Measurements from ENCODE around the gene RFX3. TPM values are rescaled to one million over a fixed set of nuclear protein-coding genes. Genes with fewer than 3 reads are reported as not detected.

RFX3 gene
- total RNA-seq, 1 experiment from 2014 or later: 8.4 TPM

DNA sequence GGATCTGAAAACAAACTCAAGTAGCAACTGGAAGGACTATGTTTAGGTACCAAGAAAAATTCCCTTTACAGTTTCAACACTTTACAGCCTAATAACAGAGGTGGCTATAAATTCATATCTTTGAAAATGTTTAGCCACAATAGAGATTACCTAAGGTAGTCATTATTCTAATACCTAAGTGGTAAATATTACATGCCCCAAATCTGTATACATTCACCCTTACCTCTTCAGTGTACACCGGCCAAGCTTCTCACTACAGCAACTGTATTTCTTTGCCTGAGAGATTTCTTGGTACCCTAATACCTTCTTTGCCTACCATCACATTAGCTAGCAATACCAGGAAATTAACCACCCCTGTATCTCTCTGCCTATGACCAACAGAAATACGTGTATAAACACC is 154.0 kb downstream of the RFX3 start:
- H3K27ac ChIP-seq: no peak overlapping the region
- ChIA-PET POLR2A (ENCODE audit: unreplicated experiment) (no interaction called here), CTCF (no interaction called here)
- H3F3A ChIP-seq (ENCODE audit: insufficient read depth, low read depth): no peaks in the 10 kb centered on the region
- no peaks in the 10 kb centered on the region for H3K4me1 ChIP-seq (replicated peaks; ENCODE audit: insufficient read depth)
- no peak overlapping the region for H3K4me2 ChIP-seq
- no peaks in the 10 kb centered on the region for H3K27me3 ChIP-seq (ENCODE audit: insufficient read depth, low read depth)
- no peak overlapping the region for H3K4me3 ChIP-seq
- H3K9me3 ChIP-seq (ENCODE audit: insufficient read depth, low read depth): no peaks in the 10 kb centered on the region
- H3K79me2 ChIP-seq (ENCODE audit: low read depth): no peaks in the 10 kb centered on the region
- no peaks in the 10 kb centered on the region for H3K9me2 ChIP-seq (ENCODE audit: insufficient read depth)
- no peak overlapping the region for H2AFZ ChIP-seq
- no peak for DNase-seq
- no peak for TF ChIP-seq EZH2 (IDR thresholded peaks at IDR 0.05; ENCODE audit: low read depth)
- TF ChIP-seq, protein P1, sequence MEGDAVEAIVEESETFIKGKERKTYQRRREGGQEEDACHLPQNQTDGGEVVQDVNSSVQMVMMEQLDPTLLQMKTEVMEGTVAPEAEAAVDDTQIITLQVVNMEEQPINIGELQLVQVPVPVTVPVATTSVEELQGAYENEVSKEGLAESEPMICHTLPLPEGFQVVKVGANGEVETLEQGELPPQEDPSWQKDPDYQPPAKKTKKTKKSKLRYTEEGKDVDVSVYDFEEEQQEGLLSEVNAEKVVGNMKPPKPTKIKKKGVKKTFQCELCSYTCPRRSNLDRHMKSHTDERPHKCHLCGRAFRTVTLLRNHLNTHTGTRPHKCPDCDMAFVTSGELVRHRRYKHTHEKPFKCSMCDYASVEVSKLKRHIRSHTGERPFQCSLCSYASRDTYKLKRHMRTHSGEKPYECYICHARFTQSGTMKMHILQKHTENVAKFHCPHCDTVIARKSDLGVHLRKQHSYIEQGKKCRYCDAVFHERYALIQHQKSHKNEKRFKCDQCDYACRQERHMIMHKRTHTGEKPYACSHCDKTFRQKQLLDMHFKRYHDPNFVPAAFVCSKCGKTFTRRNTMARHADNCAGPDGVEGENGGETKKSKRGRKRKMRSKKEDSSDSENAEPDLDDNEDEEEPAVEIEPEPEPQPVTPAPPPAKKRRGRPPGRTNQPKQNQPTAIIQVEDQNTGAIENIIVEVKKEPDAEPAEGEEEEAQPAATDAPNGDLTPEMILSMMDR (conservative IDR thresholded peaks at IDR 0.05): no peak
- intact Hi-C loops (cut with micrococcal nuclease; ENCODE audit: unreplicated experiment): no loop called here
- no peaks in the 10 kb centered on the region for H4K20me1 ChIP-seq (ENCODE audit: insufficient read depth)
- no TSS peak for BruUV-seq (replicated peaks)
- no peaks in the 10 kb centered on the region for H3K36me3 ChIP-seq (ENCODE audit: low read depth)

DNA sequence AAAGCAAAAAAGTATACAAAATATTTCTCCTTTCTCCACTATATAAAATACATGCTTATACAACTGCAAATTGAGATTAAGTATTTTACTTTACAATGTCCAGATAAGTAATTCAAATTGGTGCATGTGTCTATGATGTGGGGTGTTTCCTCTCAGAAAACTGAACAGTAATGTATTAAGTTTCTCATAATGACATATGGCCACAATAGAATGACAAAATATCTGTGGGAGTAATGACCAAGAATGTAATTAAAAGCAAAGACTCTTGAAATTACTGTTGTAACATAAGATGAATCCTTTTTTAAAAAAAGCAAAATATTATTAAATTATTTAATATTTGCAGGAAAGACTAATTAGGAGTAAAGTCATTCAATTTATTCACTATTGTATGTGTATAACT is 155.1 kb downstream of the RFX3 start:
- intact Hi-C loops (cut with micrococcal nuclease; ENCODE audit: unreplicated experiment): no loop called here
- CTCF ChIA-PET: no interaction called here
- no peaks in the 10 kb centered on the region for H3F3A ChIP-seq (ENCODE audit: insufficient read depth, low read depth)

DNA sequence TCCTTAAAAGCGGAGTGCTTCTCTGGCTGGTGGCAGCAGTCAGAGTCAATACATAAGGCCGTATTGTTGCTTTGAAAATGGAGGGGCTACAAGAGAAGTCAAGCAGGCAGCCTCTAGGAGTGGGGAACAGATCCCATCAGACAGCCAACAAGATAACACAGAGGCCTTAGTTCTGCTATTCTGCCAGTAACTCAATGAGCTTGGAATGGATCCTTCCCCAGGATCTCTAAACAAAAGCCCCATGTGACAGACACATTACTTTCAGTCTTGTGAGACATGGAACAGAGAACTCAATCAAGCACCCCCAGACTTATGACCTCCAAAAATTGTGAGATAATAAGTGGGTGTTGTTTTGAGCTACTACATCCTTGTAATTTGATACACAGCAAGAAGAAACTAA is 158.6 kb downstream of the RFX3 start:
- BruUV-seq (replicated peaks): no TSS peak
- Histone ChIP-seq H2AFZ (no peak overlapping the region), H3K79me2 (ENCODE audit: low read depth) (no peaks in the 10 kb centered on the region), H3K36me3 (ENCODE audit: low read depth) (no peaks in the 10 kb centered on the region), H3K9me3 (ENCODE audit: insufficient read depth, low read depth) (no peaks in the 10 kb centered on the region), H3K27me3 (ENCODE audit: insufficient read depth, low read depth) (no peaks in the 10 kb centered on the region), H4K20me1 (ENCODE audit: insufficient read depth) (no peaks in the 10 kb centered on the region), H3K4me3 (no peak overlapping the region), H3K27ac (no peak overlapping the region), H3F3A (ENCODE audit: insufficient read depth, low read depth) (no peaks in the 10 kb centered on the region), H3K4me1 (replicated peaks; ENCODE audit: insufficient read depth) (no peaks in the 10 kb centered on the region), H3K9me2 (ENCODE audit: insufficient read depth) (no peaks in the 10 kb centered on the region), H3K4me2 (no peak overlapping the region)
- no peak for DNase-seq
- ChIA-PET CTCF (no interaction called here), POLR2A (ENCODE audit: unreplicated experiment) (no interaction called here)
- no peak for TF ChIP-seq EZH2 (IDR thresholded peaks at IDR 0.05; ENCODE audit: low read depth)
- intact Hi-C loops (cut with micrococcal nuclease; ENCODE audit: unreplicated experiment): no loop called here

More for the DNA sequence above, 155.1 kb downstream of the RFX3 start:
- Histone ChIP-seq H3K9me3 (ENCODE audit: insufficient read depth, low read depth) (no peaks in the 10 kb centered on the region), H3K27ac (no peak overlapping the region), H3K27me3 (ENCODE audit: insufficient read depth, low read depth) (no peaks in the 10 kb centered on the region), H3K4me1 (replicated peaks; ENCODE audit: insufficient read depth) (no peaks in the 10 kb centered on the region), H3K9me2 (ENCODE audit: insufficient read depth) (no peaks in the 10 kb centered on the region), H4K20me1 (ENCODE audit: insufficient read depth) (no peaks in the 10 kb centered on the region), H3K4me2 (no peak overlapping the region), H3K79me2 (ENCODE audit: low read depth) (no peaks in the 10 kb centered on the region), H3K4me3 (no peak overlapping the region), H3K36me3 (ENCODE audit: low read depth) (no peaks in the 10 kb centered on the region), H2AFZ (no peak overlapping the region)
- TF ChIP-seq, protein P1 (conservative IDR thresholded peaks at IDR 0.05): no peak
- TF ChIP-seq EZH2 (IDR thresholded peaks at IDR 0.05; ENCODE audit: low read depth): no peak
- no TSS peak for BruUV-seq (replicated peaks)
- POLR2A ChIA-PET (ENCODE audit: unreplicated experiment): no interaction called here
- no peak for DNase-seq

DNA sequence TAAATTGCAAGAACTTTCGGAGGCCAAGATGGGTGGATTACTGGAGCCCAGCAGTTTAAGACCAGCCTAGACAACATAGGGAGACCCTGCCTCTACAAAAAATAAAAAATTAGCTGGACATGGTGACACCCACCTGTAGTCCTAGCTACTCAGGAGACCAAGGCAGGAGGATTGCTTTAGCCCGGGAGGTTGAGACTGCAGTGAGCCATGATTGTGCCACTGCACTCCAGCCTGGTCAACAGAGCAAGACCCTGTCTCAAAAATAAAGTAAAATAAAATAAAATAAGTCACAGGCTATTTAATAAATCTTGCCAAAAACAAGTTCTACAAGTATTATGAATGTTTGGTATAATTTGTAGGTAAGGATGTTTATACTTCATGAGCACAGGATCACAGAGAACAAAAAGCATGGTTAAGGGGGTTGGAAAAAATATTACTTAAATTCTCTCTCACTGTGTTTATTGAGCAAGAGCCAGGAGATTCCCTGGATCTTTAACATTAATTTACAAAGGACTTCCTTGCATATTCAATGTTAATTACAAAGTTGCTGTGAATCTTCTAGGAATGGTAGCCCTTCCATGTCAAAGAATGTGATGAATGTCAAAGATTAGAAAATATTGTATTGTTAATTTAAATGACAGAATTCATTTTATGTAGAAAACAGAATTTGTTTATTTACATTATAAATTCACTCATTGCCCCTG is 164.0 kb downstream of the RFX3 start:
- CTCF ChIA-PET: no interaction called here
- Histone ChIP-seq H3K9me2 (ENCODE audit: insufficient read depth) (no peaks in the 10 kb centered on the region), H3K4me2 (no peak overlapping the region), H3F3A (ENCODE audit: insufficient read depth, low read depth) (no peaks in the 10 kb centered on the region), H3K27me3 (ENCODE audit: insufficient read depth, low read depth) (no peaks in the 10 kb centered on the region), H2AFZ (no peak overlapping the region), H3K36me3 (ENCODE audit: low read depth) (no peaks in the 10 kb centered on the region), H3K79me2 (ENCODE audit: low read depth) (no peaks in the 10 kb centered on the region), H3K4me1 (replicated peaks; ENCODE audit: insufficient read depth) (no peaks in the 10 kb centered on the region), H3K9me3 (ENCODE audit: insufficient read depth, low read depth) (no peaks in the 10 kb centered on the region), H4K20me1 (ENCODE audit: insufficient read depth) (no peaks in the 10 kb centered on the region), H3K4me3 (no peak overlapping the region), H3K27ac (no peak overlapping the region)
- no peak for DNase-seq
- no TSS peak for BruUV-seq (replicated peaks)
- TF ChIP-seq, protein P1 (conservative IDR thresholded peaks at IDR 0.05): no peak
- TF ChIP-seq EZH2 (IDR thresholded peaks at IDR 0.05; ENCODE audit: low read depth): no peak
- intact Hi-C loops (cut with micrococcal nuclease; ENCODE audit: unreplicated experiment): no loop called here
- POLR2A ChIA-PET (ENCODE audit: unreplicated experiment): no interaction called here

All from PC-9 (cell line).